Measurements from ENCODE around the gene GCSAML.
"Not testable (repeated sequence)": the region's sequence is repeated elsewhere in the genome, so short reads cannot be mapped to it uniquely, and the experiment has no call there.

Gene GCSAML

GRCh38 chr1:247548769-247549182 is at the start of gene GCSAML:
Gene GCSAML, plus strand, starts transcription at chr1:247549134. Its CDS starts 58 bp downstream, at chr1:247549192.
- no peak for DNase-seq

DNA sequence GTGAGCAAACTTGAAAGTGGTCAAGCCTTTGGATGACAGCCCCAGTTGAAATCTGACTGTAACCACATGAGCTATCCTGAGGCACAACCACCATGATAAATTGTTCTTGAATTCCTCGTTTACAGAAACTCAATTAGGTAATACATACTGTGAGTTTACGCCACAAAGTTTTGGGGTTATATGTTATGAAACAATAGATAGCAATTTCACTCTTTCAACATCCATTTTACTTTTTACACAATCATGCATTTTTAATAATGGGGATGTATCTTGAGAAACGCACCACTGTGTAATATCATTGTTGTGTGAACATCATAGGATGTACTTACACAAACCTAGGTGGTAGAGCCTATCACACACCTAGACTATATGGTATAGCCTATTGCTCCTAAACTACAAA is 48.1 kb upstream of the GCSAML start:
- DNase-seq, result no peak

DNA sequence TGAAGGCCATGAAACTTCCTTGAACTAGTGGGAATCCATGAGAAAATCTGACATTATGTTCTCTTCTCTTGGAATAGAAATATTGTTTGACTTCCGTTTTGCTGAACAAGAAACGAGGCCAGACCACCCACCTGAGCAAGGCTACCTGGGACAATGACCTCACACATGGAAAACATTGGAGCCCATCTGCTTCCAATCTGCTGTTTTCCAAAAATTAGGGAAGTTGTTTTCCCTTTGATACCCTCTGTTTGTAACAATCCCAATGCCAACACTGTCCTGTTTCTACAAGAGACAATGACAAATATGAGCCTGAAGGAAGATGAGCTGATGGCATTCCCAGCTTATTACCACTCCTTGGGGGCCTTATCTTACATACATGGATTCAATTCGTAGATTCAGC is 42.1 kb upstream of the GCSAML start:
- DNase-seq, result no peak

- no peak for DNase-seq
Observed at GRCh38 chr1:247517795-247518612, 30.9 kb upstream of the GCSAML start.

DNA sequence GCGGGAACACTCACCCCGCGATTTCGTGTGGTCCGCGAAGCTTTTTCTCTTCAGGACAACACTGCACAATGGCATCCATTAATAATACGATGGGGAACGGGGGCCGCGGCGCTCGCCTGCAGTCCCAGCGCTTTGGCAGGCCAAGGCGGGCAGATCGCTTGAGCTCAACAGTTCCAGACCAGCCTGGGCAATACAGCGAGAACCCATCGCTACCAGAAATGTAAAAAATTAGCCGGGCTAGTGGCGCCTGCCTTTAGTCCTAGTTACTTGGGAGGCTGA is 30.4 kb upstream of the GCSAML start:
- no peak for DNase-seq

DNA sequence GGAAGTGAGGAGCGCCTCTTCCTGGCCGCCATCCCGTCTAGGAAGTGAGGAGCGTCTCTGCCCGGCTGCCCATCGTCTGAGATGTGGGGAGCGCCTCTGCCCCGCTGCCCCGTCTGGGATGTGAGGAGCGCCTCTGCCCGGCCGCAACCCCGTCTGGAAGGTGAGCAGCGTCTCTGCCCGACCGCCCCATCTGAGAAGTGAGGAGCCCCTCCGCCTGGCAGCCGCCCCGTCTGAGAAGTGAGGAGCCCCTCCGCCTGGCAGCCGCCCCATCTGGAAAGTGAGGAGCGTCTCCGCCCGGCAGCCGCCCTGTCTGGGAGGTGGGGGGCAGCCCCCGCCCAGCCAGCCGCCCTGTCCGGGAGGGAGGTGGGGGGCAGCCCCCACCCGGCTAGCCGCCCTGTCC is 27.0 kb upstream of the GCSAML start:
- not testable (repeated sequence) for DNase-seq

- no peak for DNase-seq
Observed at GRCh38 chr1:247528812-247529474, 20.0 kb upstream of the GCSAML start.

GRCh38 chr1:247529771-247530355 is 19.1 kb upstream of the GCSAML start:
- no peak for DNase-seq

GRCh38 chr1:247530785-247531184 is 18.1 kb upstream of the GCSAML start:
- no peak for DNase-seq

- no peak for DNase-seq
Observed at GRCh38 chr1:247531937-247532336, 17.0 kb upstream of the GCSAML start.

DNA sequence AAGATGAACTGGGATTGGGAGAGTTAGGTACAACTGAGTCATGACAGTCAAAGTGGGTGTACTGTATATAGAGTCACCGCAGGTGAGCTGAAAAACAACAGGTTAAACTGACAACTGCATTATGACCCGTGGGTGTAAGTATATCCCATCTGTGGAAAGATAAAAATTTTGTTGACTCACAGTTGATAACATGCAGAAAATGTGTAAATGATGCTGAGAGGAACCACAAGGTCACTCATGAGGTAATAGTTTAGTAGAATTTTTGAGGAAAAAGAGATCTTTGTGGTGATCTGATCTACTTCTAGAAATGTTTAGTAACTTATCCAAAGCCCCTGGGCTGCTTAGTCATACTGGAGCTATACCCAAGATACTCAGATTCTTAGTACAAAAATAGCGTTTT is 13.5 kb upstream of the GCSAML start:
- DNase-seq, result no peak

DNA sequence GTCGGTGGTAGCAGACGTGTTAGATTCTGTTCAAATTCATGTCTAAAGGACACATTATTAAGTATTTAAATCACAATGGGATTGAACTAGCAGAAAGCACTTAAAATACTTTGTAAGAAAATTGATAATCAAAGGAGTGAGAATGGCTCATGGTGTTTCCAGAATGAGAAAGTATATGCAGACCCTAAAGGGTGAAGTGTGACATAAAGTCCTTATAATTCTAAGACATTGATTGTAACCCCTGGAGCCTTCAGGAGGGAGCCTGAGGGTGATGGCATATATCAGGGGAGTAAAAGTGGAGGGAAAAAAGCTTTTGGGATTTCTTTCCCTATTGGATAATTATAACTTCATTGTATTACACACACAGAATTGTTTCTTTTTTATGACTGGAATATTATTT is 12.6 kb upstream of the GCSAML start, which contains the start of gene OR2C3:
OR2C3 (minus strand) TSS at position 101 of the 400 bp plus-strand sequence. CDS start 3,929 bp downstream, outside the sequence.
- DNase-seq, result no peak

DNA sequence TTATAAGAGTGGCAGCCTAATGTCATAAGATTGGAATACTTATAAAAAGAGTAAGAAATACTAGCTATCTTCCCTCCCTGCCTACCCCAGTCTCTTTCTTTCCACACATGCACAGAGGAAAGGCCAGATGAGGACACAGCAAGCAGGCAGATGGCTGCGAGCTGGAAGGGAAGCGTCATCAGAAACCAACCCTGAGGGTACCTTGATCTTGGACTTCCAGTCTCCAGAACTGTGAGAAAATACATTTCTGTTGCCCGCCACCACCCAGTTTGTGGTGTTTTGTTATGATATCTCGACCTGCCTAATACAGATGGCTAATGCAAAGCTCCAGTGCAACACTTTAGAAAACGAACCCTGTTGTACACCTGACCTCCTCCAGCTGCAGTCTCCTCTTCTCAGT is 10.4 kb upstream of the GCSAML start:
- DNase-seq, result no peak

DNA sequence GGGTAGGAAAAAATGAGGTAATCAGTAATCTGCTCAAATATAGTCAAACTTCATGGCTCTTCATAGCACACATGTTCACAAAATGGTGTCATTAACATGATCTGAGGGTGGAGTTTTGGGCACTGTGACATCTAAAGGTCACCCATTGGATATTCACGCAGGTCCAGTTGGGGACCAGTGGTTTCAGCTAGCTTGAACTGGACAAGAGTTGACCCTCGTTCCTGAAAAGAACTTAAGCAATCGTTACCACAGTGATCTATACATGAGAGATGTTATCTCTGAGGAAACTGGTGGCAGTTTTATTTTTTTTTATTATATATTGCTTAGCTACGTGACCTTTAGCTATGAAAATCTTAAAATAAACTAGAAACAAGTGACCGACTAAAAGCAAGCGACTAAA is 9.7 kb upstream of the GCSAML start:
- DNase-seq, result no peak

- DNase-seq, result no peak
Observed at GRCh38 chr1:247540581-247540980, 8.4 kb upstream of the GCSAML start.

DNA sequence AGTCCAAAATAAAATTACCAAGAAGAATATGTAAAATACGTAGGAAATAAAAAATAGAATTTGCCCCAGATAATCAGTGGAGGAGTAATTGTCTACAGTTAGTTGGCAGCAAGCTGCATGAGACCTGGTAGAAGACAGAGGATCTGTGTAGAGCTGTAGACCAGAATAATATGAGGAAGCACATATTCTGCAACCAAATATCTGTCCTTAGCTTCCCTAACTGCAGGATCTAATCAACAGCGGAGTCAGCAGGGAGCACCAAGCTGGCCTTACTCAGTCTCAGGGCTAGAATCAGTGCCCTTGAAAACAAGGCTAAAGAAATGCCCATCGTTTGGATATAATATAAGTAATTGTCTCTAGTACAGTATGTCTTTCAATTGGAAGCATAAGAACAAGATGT is 6.1 kb upstream of the GCSAML start:
- no peak for DNase-seq

DNA sequence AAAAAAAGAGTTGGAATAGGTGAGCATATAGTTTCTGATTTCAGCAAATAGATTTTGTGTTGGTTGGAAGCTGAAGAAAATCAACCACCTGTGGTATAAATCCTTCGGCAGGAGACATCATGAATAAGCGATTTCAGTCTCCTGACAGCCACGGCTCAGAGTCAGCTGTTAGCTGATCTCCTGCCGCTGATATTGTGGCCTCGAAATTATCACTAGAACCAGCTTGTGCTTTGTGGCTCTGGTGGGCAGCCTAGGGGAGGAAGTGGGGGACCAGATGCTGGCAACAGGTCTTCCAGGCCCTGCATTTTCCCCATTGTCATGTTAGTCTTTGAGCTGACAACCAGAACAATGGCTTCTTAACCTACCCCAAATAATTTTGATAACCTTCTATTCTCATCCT is 842 bp upstream of the GCSAML start:
- DNase-seq, result no peak

- no peak for DNase-seq
Observed at GRCh38 chr1:247551721-247552120, 2.8 kb downstream of the GCSAML start.

DNA sequence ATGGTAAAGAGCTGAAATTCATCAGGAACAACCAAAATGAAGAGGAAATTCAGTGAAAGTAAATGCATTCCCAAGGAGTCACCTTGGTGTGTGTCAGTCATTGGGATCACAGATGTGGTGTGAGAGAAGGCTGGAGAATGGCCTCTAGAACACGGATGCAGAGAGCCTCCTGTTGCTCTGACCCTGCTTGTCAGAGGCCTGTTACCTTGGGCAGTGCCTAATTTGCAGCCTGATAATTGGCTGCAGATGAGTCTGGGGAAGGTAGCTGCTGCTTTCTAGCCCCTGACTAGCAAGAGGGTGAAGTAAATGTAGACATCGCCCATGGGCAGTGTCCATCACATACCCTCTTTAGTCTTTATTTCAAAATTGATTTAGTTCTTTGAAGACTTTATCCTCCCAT is 3.3 kb downstream of the GCSAML start:
- DNase-seq, result no peak

- DNase-seq, result no peak
Observed at GRCh38 chr1:247557926-247558674, 9.2 kb downstream of the GCSAML start.

DNA sequence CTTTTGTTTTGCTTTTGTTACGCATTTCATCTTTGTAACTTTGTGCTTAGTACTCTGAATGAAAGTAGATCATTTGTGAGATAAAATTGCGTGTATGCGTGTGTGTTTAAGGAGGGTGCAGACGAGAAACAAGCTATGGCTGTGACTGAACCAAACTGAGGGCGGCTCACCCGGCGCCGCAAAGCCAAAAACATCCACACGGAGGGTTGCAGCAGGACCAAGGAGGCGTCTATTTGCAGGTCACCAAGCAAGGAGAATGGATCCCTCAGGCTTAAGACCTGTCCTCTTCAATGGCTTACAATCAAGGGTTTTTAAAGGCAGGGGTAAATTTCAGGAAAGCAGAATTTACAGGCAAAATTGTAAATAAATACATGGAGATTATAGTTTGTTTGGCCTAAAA is 12.8 kb downstream of the GCSAML start:
- DNase-seq, result no peak

DNA sequence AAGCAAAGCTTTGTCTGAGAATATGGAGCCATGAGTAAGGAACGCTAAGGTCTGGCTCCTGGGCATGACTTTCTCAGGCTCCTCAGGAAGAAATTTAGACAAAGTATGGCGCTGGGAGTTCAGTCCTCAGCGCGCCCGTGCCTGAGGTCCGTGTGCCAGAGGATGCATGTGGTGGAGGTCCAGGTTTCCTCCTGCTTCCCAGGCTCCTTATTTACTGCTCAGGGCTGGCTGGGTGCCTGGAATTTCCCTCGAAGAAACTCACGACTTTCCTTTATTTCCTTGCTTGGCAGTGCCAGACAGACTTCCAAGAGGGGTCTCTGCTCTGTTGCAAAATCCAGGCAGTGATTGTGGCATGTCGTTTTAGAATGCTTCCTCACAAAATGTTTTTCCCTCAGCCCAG is 13.3 kb downstream of the GCSAML start:
- DNase-seq, result no peak

GRCh38 chr1:247574236-247574635 is 25.3 kb downstream of the GCSAML start:
- no peak for DNase-seq

- DNase-seq, result no peak
Observed at GRCh38 chr1:247574664-247575063, 25.7 kb downstream of the GCSAML start.

Data from DMS79 (cell line).